AG04450 (cell line): Measurements from ENCODE around the gene GAS6. TPM values are rescaled to one million over a fixed set of nuclear protein-coding genes. Genes with fewer than 3 reads are reported as not detected.
"Not testable (repeated sequence)": the region's sequence is repeated elsewhere in the genome, so short reads cannot be mapped to it uniquely, and the experiment has no call there.

ENCODE experiments used
- CTCF ChIA-PET: fragments of 300-600, 350-600 bp; formaldehyde crosslinking; extraction: SDS; loops from one replicate; lab custom pipeline; 2022; ENCODE audit warnings: antibody characterized with exemption, inconsistent platforms; lab: Charles Lee
- POLR2A ChIA-PET: fragments of 350-600 bp; formaldehyde crosslinking; extraction: SDS; loops from one replicate; lab custom pipeline; 2021; ENCODE audit warnings: antibody characterized with exemption, inconsistent platforms; lab: Yijun Ruan, JAX
- DNase-seq: peaks from one replicate; pipeline ENCODE4 v3.0.0-alpha.2; 2011; ENCODE audit warnings: low read depth, low spot score
- H3K27ac ChIP-seq: one replicate; pipeline ENCODE4 v1.5.1; 2012; ENCODE audit warnings: low read depth, low read length, control low read depth
- H3K27me3 ChIP-seq: one replicate; pipeline ENCODE4 v1.6.0; 2012; ENCODE audit warnings: low read length; ENCODE audit not compliant: control insufficient read depth, insufficient read depth
- H3K4me3 ChIP-seq: 2 replicates; pipeline ENCODE4 v1.5.1; 2011; ENCODE audit warnings: mild to moderate bottlenecking, low read depth, low read length, control low read depth
- H3K9me3 ChIP-seq: 2 replicates; pipeline ENCODE4 v1.5.1; 2012; ENCODE audit warnings: low read length; ENCODE audit not compliant: control insufficient read depth, insufficient read depth
- polyA plus RNA-seq: library from polyadenylated mRNA; depleted of rRNA; stranded (reverse); fragments of >200 nt; gene quantifications from 2 replicates; pipeline ENCODE4 v1.2.3, GENCODE V29; 2011
- TF ChIP-seq, protein P1 (sequence below): IDR thresholded peaks from 2 replicates; pipeline ENCODE4 v1.5.1; 2011; ENCODE audit warnings: low read depth, low read length, control low read depth, inconsistent platforms

GAS6 gene
- polyA plus RNA-seq, 1 experiment: 356 TPM

DNA sequence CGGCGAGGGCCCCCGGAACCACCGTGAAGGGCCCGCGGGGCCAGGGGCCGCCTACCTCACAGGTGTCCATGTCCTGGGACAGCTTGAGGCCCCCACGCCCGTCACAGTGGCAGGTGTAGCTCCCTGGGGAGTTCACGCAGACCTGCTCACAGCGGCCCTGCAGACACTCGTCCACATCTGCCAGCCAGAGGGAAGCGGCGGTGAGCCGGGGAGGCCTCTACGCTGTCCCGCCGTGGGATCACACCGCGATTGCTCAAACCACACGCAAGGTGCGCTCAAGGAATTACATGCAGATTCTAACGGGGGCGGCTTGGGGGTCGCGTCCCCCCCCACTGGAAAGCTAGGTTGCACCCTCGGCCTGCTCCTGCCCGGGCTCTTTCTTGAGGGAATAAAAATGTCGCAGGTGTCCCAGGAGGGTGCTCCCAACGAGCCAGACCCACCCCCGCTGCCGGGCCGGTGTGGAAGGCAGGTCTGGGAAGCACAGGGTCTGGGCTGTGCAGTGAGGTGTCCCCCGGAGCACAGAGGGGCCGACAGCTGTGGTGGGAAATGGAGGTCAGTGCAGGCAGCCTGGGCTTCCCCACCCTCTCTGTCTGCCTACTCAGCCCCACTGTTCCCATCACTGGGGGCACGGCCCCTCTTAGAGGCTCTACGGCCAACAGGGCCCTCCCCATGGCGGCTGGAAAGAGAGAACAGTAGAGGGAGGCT lies 29.2 kb downstream of the GAS6 start:
- ChIA-PET POLR2A (no interaction called here), CTCF (no interaction called here)
- Histone ChIP-seq H3K27ac (no peak overlapping the region), H3K9me3 (no peaks in the 10 kb centered on the region; the same call in 1 of the 2 replicates), H3K27me3 (no peaks in the 10 kb centered on the region), H3K4me3 (no peak overlapping the region)
- DNase-seq: no peak
- TF ChIP-seq, protein P1, sequence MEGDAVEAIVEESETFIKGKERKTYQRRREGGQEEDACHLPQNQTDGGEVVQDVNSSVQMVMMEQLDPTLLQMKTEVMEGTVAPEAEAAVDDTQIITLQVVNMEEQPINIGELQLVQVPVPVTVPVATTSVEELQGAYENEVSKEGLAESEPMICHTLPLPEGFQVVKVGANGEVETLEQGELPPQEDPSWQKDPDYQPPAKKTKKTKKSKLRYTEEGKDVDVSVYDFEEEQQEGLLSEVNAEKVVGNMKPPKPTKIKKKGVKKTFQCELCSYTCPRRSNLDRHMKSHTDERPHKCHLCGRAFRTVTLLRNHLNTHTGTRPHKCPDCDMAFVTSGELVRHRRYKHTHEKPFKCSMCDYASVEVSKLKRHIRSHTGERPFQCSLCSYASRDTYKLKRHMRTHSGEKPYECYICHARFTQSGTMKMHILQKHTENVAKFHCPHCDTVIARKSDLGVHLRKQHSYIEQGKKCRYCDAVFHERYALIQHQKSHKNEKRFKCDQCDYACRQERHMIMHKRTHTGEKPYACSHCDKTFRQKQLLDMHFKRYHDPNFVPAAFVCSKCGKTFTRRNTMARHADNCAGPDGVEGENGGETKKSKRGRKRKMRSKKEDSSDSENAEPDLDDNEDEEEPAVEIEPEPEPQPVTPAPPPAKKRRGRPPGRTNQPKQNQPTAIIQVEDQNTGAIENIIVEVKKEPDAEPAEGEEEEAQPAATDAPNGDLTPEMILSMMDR: no peak

DNA sequence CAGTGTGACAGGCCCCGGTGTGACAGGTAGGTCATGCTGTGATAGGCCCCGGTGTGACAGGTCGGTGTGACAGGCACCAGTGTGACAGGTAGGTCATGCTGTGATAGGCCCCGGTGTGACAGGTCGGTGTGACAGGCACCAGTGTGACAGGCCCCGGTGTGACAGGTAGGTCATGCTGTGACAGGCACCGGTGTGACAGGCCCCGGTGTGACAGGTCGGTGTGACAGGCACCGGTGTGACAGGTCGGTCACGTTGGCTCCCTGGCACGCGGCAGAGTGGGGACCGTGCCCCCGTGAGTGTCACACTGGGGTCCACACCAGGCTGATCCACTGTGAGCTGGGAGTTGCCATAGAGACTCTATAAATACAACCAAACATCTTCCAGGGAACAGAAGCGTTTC lies 29.9 kb downstream of the GAS6 start:
- POLR2A ChIA-PET, H3K4me3 ChIP-seq, H3K27me3 ChIP-seq, DNase-seq, CTCF ChIA-PET, H3K9me3 ChIP-seq, H3K27ac ChIP-seq: not testable (repeated sequence)

DNA sequence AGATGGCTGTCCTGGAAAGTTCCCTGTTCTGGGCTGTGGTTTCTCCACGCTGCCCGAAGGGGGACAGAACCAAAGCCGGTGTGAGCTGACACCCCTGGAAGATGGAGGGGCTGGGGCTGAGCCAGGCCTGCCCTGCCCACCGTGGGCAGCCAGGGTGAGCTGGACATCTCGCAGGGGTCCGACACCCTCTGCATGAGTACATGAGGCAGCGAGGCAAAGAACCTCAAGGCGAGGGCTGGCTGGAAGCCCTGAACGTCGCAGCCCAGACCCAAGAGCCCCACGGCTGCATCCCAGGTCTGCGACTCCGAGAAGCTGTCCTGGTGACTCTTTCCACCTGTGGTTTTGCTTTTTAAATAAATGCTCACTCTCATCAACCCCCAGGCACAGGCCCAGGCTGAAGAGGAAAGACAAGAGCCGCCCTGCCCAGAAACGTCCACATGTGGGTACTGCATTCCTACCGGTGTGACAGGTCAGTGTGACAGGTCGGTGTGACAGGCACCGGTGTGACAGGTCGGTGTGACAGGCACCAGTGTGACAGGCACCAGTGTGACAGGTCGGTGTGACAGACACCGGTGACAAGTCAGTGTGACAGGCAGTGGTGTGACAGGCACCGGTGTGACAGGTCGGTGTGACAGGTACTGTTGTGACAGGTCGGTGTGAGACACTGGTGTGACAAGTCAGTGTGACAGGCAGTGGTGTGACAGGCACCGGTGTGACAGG lies 30.6 kb downstream of the GAS6 start:
- TF ChIP-seq, protein P1: no peak
- Histone ChIP-seq H3K9me3 (no peaks in the 10 kb centered on the region; the same call in 1 of the 2 replicates), H3K4me3 (no peak overlapping the region), H3K27me3 (no peaks in the 10 kb centered on the region), H3K27ac (no peak overlapping the region)
- ChIA-PET POLR2A (no interaction called here), CTCF (no interaction called here)
- DNase-seq: no peak

DNA sequence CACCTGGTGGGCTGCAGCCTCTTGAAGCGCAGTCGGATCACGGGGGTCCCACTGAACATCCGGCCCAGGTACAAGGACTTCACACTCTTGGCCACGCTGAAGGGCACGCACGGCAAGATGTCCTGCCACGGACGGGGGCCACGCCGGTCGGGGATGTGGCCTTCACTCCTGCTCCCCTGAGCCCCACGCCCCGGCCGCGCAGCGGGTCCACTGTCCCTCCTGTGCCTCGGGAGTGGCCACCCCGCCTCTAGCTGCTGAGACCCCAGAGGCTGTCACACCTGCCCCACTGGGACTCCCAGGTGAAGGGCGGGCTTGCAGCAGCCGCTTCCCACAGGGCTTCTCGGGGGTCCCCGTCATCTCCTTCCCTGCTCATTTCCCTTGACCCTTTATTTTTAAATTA lies 31.2 kb downstream of the GAS6 start:
- H3K4me3 ChIP-seq: no peak overlapping the region
- no peaks in the 10 kb centered on the region; the same call in 1 of the 2 replicates for H3K9me3 ChIP-seq
- no peak overlapping the region for H3K27ac ChIP-seq
- no peaks in the 10 kb centered on the region for H3K27me3 ChIP-seq
- TF ChIP-seq, protein P1: no peak
- CTCF ChIA-PET: no interaction called here
- POLR2A ChIA-PET: no interaction called here
- DNase-seq: no peak

DNA sequence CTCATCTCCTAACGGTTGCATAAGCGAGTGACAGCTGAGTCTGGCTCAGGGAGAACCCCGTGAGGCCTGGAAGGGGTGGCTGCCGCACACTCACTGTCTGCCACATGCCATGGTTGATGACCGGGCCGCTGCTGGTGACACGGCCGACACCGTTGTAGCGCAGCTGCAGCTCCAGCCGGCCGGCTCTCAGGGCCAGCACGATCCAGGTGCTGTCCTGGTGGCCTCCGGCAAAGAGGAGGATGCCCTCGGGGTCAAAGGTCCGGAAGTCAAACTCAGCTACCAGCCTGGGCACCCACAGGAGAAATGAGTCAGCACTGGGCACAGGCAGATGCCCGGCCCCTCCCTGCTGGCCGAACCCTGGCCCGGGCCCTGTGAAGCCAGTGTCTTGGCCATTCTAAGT lies 31.7 kb downstream of the GAS6 start:
- ChIA-PET CTCF (no interaction called here), POLR2A (no interaction called here)
- TF ChIP-seq, protein P1: no peak

More for the DNA sequence above, 31.7 kb downstream of the GAS6 start:
- DNase-seq: no peak
- H3K4me3 ChIP-seq: no peak overlapping the region
- no peak overlapping the region for H3K27ac ChIP-seq
- H3K27me3 ChIP-seq: no peaks in the 10 kb centered on the region
- H3K9me3 ChIP-seq: no peaks in the 10 kb centered on the region; the same call in 1 of the 2 replicates
